A549 (cell line): ENCODE measurements around the gene NRXN3.

Experiments used
- CBX8 ChIP-seq: fragments of 200-600 bp; sonication (generic); IDR thresholded peaks from 2 replicates; pipeline ENCODE4 v1.6.1; 2016
- CTCF ChIP-seq: fragments of >200 bp; sonication (Bioruptor Twin); formaldehyde crosslinking; IDR thresholded peaks from 3 replicates; pipeline ENCODE4 v1.5.1; 2016
- GATA3 ChIP-seq: IDR thresholded peaks from 2 replicates; pipeline ENCODE4 v1.6.1; 2012; ENCODE audit warnings: borderline replicate concordance
- POLR2A ChIP-seq: IDR thresholded peaks from 2 replicates; pipeline ENCODE4 v1.6.1; 2012; ENCODE audit warnings: mild to moderate bottlenecking, low read length
- RNF2 ChIP-seq: fragments of 200-600 bp; sonication (generic); IDR thresholded peaks from 2 replicates; pipeline ENCODE4 v1.6.1; 2016; ENCODE audit warnings: low read depth, mild to moderate bottlenecking, antibody characterized with exemption, moderate library complexity, borderline replicate concordance

- TF ChIP-seq POLR2A (no peak), CTCF (no peak), CBX8 (no peak), GATA3 (no peak), RNF2 (no peak)
Measured at GRCh38 chr14:79742142-79742541, 1572.0 kb downstream of the NRXN3 start.
